ENCODE measurements around the gene TMPRSS15.

Gene TMPRSS15

DNA sequence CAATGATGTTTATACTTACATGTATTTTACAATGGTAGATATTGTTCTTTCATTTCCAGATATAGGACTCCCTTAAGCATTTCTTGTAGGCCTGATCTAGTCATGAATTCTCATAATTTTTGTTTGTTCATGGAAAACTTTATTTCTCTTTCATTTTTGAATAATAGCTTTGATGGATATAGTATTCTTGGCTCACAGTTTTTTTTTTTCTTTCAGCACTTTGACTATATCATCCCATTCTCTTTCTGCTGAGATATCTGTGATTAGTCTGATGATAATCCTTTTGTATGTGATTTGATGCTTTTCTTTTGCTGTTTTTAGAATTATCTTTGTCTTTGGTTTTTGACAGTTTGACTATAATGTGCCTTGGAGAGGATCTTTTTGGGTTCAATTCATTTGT is 183.1 kb downstream of the TMPRSS15 start:
- Histone ChIP-seq H3K4me1 (ENCODE audit: control insufficient read depth, insufficient read depth, low read length) (no peaks in the 10 kb centered on the region), H3K27me3 (ENCODE audit: control insufficient read depth, insufficient read depth, low read length) (no peaks in the 10 kb centered on the region), H3K9ac (ENCODE audit: low read length) (no peak overlapping the region), H3K27ac (ENCODE audit: low read depth, low read length) (no peak overlapping the region), H3K36me3 (ENCODE audit: control insufficient read depth, insufficient read depth, low read length) (no peaks in the 10 kb centered on the region), H3K4me3 (ENCODE audit: low read length) (no peak overlapping the region)

Measured in rectal smooth muscle tissue (tissue), 1 donor.